HG03378 (cell line): ENCODE measurements around the gene RAPGEF1.

Experiments
- ATAC-seq: cut with Tn5 transposase; IDR thresholded peaks from one replicate; pipeline ENCODE4 v1.9.1; 2021; ENCODE audit warnings: mild to moderate bottlenecking, moderate library complexity; ENCODE audit not compliant: unreplicated experiment

Gene RAPGEF1

GRCh38 chr9:131752231-131752884, 12.5 kb upstream of the RAPGEF1 start:
- ATAC-seq, result no peak

GRCh38 chr9:131748411-131748955, 8.6 kb upstream of the RAPGEF1 start:
- no peak for ATAC-seq

GRCh38 chr9:131747352-131747751, 7.5 kb upstream of the RAPGEF1 start:
- ATAC-seq, result no peak

- ATAC-seq, result no peak
These were observed 5.7 kb upstream of the RAPGEF1 start for GRCh38 chr9:131745610-131746009.

- no peak for ATAC-seq
These were observed 4.9 kb upstream of the RAPGEF1 start for GRCh38 chr9:131744720-131745201.

GRCh38 chr9:131744171-131744719, 4.4 kb upstream of the RAPGEF1 start:
- ATAC-seq, result no peak

GRCh38 chr9:131743501-131743900, 3.6 kb upstream of the RAPGEF1 start:
- ATAC-seq, result no peak

- no peak for ATAC-seq
These were observed 3.2 kb upstream of the RAPGEF1 start for GRCh38 chr9:131743096-131743495.

- ATAC-seq, result no peak
These were observed 1.0 kb upstream of the RAPGEF1 start for GRCh38 chr9:131740898-131741297.

GRCh38 chr9:131739133-131739958, 530 bp downstream of the RAPGEF1 start:
- ATAC-seq, result no peak

GRCh38 chr9:131738293-131739132, 1.4 kb downstream of the RAPGEF1 start:
- no peak for ATAC-seq

- ATAC-seq, result no peak
These were observed 2.5 kb downstream of the RAPGEF1 start for GRCh38 chr9:131737426-131737825.

- ATAC-seq, result no peak
These were observed 3.4 kb downstream of the RAPGEF1 start for GRCh38 chr9:131736431-131736830.

GRCh38 chr9:131735238-131736128, 4.4 kb downstream of the RAPGEF1 start:
- ATAC-seq, result no peak

- ATAC-seq, result no peak
These were observed 5.1 kb downstream of the RAPGEF1 start for GRCh38 chr9:131734781-131735180.

- no peak for ATAC-seq
These were observed 5.7 kb downstream of the RAPGEF1 start for GRCh38 chr9:131734165-131734610.

GRCh38 chr9:131733541-131734061, 6.3 kb downstream of the RAPGEF1 start:
- ATAC-seq, result no peak

- no peak for ATAC-seq
These were observed 7.1 kb downstream of the RAPGEF1 start for GRCh38 chr9:131732636-131733289.

GRCh38 chr9:131732061-131732526, 7.8 kb downstream of the RAPGEF1 start:
- ATAC-seq, result no peak
